HG03139 (cell line): ENCODE results near the gene CAV3.

ENCODE experiments used
- ATAC-seq: cut with Tn5 transposase; IDR thresholded peaks from one replicate; pipeline ENCODE4 v1.9.1; 2021; ENCODE audit not compliant: unreplicated experiment

Gene CAV3

DNA sequence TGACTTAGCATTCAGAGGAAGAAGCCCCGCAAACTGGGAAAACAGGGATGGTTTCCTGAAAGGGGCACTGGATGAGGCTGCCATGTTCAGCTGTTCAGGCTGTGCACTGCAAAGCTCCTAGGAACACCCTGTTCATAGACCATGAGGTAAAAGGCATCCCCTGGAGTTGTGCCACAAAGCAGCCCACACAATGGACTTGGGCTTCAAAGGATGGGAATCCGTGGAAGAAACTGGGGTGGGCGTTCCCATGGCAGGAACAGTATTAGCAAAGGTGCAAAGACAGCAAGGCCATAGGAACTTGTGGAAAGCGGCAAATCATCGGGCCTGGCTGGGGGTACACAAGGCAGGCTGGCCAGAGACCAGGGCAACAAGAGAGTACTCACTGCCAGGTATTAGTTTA, 26.9 kb downstream of the CAV3 start:
- ATAC-seq = no peak

DNA sequence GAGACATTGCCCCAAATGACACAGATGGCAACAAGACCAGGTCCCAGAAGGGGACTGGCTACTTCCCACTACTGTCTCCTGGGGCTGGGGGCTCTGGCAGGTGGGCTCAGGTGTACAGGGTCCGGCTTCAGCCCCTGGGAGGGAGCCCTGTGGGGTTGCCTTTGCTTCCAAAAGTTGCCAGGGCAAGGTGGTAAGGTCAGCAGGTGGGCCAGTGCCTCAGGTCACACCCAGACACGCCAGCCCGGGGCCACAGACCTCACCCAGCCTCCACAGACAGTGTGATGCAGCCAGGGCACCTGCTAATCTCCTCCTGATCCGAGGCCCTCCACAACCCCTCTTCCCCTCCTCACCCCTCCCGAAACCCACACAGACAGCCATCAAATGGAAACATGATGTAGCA, 28.3 kb downstream of the CAV3 start:
- no peak for ATAC-seq

- ATAC-seq = no peak
Observed at GRCh38 chr3:8762607-8763377, 29.2 kb downstream of the CAV3 start.

DNA sequence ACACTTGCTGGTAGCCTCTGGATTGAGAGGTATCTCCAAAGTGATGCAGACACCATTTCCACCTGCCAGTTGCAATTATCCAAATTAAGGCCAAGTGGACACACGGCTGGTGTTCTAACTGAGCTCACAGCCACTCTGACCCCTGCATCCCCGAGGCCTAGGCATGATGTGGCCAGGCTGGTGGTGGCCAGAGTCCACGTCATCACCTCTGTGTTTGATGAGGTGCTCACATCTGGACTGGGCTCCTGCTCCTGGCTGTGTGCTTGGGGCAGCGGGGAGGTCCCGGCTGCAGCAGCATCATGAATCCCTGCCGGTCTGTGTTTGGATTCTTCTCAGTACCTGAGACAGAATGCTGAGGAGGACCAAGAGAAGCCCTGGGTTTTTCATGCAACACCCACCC, 30.9 kb downstream of the CAV3 start:
- no peak for ATAC-seq

DNA sequence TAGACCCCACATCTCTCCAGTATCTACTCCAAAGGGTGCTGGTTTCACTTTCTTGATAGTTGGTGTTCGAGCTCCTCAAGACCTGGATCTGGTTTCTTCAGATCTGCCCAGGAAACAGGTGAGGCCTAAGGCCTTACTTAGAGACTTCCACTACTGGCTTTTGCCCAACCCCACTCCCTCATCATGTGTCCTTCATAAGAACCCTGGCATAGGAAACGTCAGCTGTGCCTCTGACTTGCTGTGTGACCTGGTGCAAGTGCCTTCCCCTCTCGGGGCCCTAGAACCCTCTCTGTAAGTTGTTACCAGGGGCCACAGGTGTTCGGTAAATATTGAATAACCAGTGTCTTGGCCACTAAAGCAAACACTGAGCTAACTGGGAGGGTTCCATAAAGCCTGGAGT, 31.9 kb downstream of the CAV3 start:
- no peak for ATAC-seq

- ATAC-seq = no peak
Observed at GRCh38 chr3:8766148-8766547, 32.5 kb downstream of the CAV3 start.

- no peak for ATAC-seq
Observed at GRCh38 chr3:8767256-8767666, 33.7 kb downstream of the CAV3 start.

GRCh38 chr3:8767667-8768363, 34.2 kb downstream of the CAV3 start:
- ATAC-seq = peak; percentile 42

GRCh38 chr3:8768364-8769087, 34.9 kb downstream of the CAV3 start:
- ATAC-seq = peak; percentile 6

DNA sequence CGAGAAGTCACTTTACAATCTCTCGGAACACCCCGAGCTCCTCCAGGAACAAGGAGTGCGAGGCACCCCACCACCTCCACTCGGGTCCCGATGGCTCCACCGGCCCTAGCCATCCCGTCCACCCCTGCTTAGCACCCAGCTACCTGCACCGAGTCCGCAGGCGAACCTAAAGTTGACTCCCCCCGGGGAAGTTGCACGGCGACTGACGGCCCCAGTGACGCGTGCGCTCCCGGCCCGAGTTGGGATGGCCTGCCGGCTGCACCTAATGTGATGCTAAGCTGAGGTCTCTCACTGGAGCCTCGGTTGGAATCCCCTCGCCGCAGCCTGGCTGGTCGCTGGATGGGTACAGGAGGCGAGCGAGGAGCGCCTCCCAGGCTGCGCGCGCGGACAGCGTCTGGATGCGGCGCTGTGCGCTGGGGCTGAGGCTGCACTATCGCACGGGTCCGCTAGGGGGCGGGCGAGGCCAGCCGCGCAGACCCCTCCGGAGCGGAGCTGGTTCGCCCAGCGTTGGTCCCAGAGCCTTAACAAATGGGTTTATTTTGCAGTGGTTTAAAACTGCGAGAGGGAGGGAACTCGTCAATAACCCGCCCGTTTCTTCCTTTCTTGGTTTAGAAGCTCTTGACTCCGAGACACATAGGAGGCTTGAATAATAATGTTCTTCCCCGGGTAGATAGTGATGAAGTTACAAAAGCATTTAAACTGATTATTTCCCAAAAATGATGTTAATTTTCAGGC, 35.7 kb downstream of the CAV3 start, which contains the start of gene OXTR:
TSS of gene OXTR (minus strand) at position 526 of the 735 bp plus-strand sequence. CDS start 1,426 bp downstream, outside the sequence.
- ATAC-seq = peak; percentile 77

GRCh38 chr3:8773941-8774542, 40.4 kb downstream of the CAV3 start:
- no peak for ATAC-seq

DNA sequence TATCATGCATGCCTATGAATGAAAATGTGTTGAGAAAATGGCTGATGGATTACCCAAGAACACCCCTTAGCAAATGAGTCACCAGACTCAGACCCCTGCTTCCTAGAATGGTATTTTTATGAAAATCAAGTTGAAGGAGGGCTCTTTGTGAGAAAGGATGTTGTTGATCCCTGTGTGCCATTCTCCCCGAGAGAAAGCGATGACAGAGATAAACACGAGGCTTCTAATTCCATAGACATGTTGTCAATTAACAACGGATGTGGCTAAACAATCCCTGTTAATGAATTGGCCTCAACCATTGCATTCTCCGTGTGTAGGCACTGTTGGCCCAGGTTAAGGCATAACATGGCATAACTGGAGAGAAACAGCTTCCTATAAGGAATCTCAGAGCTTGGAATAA, 41.6 kb downstream of the CAV3 start:
- no peak for ATAC-seq

DNA sequence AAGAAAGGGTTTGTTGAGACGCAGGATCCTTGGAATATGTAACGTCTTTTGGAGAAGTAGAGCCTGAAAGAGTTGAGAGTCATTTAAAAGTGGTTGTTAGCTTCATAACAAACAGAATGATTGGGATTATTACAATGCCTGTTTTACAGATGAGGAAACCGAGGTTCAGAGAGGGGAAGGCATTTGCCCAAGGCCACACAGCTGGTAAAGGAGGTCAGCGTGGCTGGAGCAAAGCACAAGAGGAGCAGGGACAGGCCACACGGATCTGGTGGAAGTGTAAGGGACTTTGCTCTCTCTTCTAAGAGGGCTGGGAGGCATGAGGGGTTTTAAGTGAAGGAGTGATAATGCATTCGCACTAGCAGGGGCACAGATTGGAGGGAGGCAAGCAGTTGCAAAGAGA, 42.0 kb downstream of the CAV3 start:
- no peak for ATAC-seq

DNA sequence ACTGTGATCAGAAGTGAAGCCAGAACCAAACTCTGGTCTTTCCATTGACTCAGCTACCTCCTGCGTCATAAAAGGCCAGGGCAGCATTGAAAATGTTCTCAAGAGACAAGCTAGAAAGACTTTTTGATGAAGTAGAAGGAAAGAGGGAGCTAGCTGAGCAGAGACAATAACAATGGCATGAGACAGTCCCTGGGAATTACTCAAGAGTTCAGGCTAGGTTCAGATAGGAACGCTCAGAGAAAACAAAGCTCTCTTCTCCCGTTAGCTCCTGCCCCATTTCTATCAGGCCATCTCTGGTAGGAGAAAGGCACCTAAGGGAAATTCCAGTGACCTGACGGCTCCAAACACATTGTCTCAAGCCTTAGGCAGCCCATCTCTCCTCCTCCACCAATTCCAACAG, 42.8 kb downstream of the CAV3 start:
- ATAC-seq = no peak

DNA sequence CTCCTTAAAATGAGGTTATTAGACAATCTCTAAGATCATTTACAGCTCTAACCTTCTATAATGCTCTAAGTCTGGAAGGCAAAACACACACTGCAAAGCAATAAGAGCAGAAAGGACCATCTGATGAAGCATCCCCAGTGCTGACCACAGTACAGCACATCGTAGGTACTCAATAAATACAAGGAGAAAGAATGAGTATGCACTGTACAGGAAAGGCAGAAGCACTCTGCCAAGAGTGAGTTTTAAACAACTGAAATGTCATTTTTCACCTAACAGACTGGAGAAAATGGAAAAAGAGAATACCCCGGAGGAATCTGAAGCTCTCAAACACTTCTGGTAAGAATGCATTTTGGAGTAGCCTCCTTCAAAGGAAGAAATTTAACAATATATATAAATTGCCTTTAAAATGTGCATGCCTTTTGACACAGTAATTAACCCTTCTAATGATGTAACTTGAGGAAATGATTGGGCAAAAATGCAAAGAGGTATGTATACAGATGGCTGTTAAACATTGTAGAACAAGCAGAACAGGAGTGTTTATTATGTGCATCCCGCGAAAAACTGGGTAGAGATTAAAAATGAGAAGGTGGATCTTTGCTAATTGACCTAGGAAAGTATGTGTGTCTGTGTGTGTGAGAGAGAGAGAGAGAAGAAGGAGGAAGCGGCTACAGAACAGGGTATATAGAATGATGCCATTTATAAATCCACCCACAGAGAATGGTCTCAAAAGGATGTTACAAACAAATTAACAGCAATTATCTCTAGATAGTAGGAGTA, 43.8 kb downstream of the CAV3 start:
- no peak for ATAC-seq

- no peak for ATAC-seq
Observed at GRCh38 chr3:8777978-8778267, 44.3 kb downstream of the CAV3 start.

DNA sequence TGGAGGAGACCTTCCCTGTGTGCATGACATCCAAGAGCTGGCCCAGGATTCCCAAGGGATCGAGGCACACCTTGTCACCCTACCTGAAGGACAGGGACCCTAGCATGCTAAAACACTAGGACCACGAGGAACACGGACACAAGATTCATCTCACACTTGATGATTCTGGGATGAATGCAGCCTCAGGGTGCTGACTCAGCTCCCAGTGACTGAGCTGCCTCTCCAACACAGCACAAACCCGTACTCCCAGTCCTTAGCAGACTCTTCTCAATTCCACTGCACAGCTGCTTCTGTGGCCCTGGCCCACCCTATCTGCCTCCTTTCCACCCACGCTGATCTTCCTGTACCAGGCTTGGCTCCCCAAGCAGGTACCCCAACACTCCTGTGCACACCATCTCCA, 44.9 kb downstream of the CAV3 start:
- ATAC-seq = no peak

GRCh38 chr3:8780279-8780678, 46.7 kb downstream of the CAV3 start:
- ATAC-seq = no peak

GRCh38 chr3:8784676-8785435, 51.3 kb downstream of the CAV3 start:
- ATAC-seq = no peak
